Vagina (tissue), 2 donors: ENCODE measurements around the gene HIVEP2.

Experiments
- POLR2A ChIP-seq, 2 donors: fragments of 450-650 bp; IDR thresholded peaks; one replicate each; pipeline ENCODE4 v1.6.1; 2017; ENCODE audit warnings: antibody characterized with exemption in 2 of 2, mild to moderate bottlenecking in 2 of 2, moderate library complexity in 2 of 2
- TF ChIP-seq, protein P1 (sequence below), 3 experiments: fragments of 450-650 bp in 2 of 3; fragments of 200-600 bp in 1 of 3; sonication (generic) in 1 of 3; IDR thresholded peaks; one replicate each; pipeline ENCODE4 v1.5.1; 2017 to 2019; ENCODE audit warnings: antibody characterized with exemption in 3 of 3, mild to moderate bottlenecking in 2 of 3, moderate library complexity in 2 of 3

DNA sequence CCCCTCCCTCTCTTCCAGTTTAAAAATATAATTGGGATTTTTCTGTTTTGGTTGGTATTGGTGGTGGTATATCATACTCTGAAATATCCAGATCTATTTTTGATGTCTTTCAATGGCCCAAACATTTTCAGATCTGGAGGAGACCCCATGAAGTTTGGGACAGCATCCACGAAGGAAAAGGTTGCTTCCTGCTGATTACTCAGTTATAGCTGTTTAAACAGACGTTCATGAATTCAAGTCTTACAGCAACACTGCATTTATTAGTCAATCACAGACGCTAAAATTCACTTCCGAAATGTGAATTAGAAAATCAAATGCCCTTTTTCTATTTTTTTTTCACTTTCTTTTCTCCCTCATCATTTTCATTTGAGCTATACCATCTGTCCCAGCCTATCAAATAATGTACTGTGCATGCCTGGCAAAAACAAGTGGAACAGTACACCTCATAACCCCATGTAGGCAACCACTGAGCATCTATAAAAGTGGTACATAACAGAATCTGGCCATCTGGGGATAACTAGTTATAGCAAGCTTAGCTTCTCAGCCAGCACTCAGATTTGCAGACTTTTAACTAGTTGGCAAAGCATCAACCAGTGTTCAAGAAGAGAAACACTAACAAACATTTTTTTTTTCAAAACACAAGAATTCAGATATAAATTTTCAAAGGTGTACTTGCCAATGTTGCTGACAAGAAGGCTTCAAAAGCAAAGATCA is 124.5 kb downstream of the HIVEP2 start:
- no peak for TF ChIP-seq POLR2A (IDR thresholded peaks at IDR 0.05)
- TF ChIP-seq, protein P1, sequence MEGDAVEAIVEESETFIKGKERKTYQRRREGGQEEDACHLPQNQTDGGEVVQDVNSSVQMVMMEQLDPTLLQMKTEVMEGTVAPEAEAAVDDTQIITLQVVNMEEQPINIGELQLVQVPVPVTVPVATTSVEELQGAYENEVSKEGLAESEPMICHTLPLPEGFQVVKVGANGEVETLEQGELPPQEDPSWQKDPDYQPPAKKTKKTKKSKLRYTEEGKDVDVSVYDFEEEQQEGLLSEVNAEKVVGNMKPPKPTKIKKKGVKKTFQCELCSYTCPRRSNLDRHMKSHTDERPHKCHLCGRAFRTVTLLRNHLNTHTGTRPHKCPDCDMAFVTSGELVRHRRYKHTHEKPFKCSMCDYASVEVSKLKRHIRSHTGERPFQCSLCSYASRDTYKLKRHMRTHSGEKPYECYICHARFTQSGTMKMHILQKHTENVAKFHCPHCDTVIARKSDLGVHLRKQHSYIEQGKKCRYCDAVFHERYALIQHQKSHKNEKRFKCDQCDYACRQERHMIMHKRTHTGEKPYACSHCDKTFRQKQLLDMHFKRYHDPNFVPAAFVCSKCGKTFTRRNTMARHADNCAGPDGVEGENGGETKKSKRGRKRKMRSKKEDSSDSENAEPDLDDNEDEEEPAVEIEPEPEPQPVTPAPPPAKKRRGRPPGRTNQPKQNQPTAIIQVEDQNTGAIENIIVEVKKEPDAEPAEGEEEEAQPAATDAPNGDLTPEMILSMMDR (IDR thresholded peaks at IDR 0.05) = no peak
